NCI-H2196 (cell line): ENCODE results near the gene HTD2.
A peak's percentile ranks its signal among the peaks of the same experiment; 100 is the strongest.
"Not testable (repeated sequence)": the region's sequence is repeated elsewhere in the genome, so short reads cannot be mapped to it uniquely, and the experiment has no call there.

Experiments used
- DNase-seq: peaks from one replicate; lab custom pipeline; 2025; ENCODE audit not compliant: unreplicated experiment; lab: John Stamatoyannopoulos, UW

HTD2 gene

DNA sequence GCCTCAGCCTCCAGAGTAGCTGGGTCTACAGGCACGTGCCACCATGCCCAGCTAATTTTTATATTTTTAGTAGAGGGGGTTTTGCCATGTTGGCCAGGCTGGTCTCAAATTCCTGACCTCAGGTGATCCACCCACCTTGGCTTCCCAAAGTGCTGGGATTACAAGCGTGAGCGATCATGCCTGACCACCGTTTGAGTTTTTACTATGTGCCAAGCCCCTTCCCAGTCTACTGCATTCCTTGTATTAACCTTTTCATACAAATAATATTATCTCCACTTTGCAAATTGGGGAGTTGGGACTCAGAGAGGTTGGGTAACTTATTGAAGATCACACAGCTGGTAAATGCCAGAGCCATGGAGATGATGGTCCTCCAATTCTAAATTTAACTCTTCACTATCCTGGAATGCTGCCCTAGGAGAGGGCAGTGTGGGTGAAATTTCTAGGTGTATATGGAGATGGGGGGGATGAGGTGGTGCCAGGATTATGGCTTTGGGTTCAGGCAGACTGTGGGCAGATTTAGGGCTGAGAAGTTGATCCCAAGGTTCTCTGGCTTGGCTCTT lies 25.4 kb downstream of the HTD2 start:
- DNase-seq = no peak

DNA sequence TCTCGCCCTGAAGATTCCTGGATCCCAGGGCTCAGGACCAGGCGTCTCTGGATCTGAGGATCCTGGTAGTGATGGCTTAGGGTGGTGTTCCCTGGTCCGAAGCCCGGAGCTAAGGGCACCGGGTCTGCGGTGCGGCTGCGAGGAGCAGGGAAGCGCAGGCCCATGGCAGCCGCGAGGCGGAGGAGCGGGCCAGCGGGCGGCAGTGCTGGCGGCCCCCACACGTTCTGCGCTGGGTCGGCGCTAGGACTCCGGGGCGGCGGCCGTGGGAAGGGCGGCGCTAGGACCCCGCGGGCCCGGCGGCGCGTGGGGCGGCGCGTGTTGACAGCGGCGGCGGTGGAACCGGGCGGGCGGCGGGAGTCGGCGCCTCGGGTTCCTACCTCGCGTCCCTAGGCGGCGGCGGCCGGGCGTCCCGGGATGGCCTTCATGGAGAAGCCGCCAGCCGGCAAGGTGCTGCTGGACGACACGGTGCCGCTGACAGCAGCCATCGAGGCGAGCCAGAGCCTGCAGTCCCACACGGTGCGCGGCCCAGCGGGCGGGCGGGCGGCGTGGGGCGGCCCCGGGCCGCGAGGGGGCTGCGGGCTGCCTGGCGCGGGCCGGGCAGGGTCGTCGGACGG lies 26.4 kb downstream of the HTD2 start, which contains the start of gene PXK:
Gene PXK, plus strand, starts transcription at position 318 of the 614 bp plus-strand sequence. Its CDS starts 97 bp downstream, at position 415.
- DNase-seq = peak; percentile 39

DNA sequence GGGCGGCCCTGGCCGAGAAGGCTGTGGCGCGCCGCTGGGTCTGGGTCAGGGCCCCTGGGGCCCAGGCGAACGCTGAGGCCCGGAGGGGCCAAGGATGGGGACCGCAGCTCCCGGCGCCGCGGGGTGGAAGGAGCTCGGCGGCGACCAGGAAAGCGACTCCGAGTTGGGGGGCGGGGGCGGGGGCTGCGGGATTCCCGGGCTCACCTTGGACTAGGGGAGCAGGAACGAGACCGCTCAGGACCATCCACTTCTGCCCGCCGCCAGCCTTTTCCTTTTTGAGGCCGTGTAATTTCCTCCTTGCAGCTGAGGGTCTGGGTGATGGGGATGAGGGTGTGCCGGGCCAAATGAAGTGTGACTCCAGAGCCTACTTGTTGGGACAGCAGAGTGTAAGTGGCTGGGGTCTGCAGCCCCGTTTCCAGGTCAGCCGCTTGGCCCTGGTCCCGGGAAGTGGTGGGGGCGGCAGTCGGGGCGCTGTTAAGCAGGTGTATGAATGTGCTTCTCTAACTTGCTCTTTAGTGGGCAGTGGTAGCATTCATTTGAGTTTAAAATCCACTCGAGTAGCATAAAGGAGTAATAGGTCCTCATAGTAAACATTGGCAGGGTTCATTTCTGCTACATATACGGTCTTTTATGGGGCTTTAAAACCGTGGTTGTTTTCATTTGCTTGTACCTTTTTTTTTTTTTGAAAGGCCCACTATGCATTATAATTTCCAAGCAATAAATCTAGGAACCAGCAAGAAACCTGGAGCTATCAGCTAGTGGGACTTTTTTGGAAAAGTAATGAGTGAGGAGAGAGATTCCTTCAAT lies 27.1 kb downstream of the HTD2 start:
- DNase-seq = no peak

DNA sequence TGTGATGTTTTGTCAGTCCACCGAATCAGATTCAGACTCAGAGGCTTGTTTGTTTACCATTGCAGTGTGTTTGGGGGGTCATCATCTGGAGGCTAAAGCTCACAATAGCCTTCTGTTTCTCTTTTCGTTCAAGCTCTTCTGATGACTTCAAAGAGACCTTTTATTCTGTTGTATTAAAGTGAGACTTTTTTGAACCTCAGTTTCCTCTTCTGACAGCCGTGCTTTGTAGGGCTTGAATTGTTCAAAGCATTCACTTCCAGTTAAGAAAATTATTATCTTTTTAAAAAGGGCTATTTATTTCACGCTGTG lies 27.6 kb downstream of the HTD2 start:
- DNase-seq = no peak

DNA sequence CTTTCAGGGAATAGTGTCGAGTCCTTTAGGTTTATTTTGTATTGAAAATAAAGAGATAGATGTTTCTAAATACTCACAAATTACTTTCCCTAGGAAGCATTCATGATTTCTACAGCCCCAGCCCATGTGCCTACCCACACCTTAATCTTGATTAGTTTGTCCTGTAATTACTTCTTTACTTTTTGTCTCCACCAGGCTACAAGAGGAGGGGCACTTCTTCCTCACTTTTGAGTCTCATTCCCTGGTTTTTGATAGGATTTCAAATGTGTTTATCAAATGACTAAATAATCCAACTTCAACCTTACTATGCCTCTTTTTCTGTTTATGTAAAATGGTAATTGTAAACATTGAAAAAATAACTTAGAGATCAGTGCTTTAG lies 28.2 kb downstream of the HTD2 start:
- DNase-seq = no peak

DNA sequence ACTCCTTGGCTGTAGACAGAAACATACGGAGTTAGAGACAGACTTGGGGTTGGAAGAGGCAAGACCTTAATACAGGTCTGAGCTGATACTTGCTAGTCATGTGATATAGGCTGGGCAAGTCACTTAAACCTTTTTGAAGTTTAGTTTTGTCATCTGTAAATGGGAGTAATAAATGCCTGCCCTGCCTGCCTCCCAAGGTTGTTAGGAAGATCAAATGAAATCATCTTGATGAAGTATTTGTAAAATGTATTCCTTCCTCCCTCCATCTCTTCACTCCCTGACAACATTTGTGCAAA lies 29.3 kb downstream of the HTD2 start:
- DNase-seq = no peak

DNA sequence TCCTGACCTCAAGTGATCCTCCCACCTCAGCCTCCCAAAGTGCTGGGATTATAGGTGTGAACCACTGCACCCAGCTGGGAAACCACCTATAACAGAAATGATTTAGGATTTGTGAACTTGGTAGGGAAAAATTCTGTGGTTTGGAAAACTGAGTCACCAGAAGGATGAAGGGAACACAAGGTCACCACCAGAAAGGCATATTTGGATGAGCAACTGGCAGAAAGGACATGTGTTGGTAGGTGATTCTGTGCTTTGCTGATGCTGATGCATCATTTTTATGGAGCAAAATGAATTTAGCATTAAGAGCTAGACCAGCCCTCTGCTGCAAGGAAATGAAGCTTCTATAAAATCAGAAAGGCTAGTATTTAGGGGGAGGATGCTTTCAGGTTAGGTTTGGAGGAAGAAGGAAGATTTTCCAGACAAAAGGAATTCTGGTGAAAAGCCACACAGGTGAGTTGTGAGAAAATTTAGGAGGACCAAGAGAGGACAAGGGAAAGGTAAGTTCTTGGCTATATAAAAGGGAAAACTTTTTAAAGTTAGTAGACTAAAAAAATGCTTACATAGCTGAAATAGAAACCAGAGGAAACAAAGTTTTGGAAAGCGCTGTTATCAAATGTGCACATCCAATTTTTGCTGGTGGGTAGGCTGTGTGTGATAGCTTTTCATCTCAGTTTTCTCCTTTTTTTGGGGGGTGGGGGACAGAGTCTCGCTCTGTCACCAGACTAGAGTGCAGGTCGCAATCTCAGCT lies 30.0 kb downstream of the HTD2 start:
- no peak for DNase-seq

DNA sequence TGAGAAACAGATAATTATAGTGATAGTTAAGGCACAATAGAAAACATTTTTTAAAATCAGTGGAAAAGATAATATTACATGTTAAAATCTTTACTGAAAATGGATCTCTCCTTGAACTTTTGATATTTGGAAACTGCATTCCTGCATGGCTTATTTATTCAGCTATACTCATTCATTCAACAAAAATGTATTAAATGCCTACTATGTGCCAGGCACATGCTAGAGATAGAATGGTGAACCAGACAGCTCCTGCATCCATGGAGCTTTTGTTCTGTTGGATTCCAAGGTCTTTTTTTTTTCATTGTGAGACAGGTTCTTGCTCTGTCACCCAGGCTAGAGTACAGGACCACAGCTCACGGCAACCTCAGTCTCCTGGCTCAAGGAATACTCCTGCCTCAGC lies 30.9 kb downstream of the HTD2 start:
- no peak for DNase-seq

DNA sequence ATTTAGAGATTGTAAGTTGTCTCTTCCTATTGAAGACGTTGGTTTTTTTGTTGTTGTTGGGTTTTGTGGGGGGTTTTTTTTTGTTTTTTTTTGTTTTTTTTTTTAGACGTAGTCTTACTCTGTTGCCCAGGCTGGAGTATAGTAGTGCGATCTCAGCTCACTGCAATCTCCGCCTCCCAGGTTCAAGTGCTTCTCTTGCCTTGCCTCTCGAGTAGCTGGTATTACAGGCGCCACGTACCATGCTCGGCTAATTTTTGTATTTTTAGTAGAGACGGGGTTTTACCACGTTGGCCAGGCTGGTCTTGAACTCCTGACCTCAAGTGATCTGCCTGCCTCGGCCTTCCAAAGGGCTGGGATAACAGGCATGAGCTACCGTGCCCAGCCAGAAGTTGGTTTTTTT lies 32.8 kb downstream of the HTD2 start:
- DNase-seq = not testable (repeated sequence)

DNA sequence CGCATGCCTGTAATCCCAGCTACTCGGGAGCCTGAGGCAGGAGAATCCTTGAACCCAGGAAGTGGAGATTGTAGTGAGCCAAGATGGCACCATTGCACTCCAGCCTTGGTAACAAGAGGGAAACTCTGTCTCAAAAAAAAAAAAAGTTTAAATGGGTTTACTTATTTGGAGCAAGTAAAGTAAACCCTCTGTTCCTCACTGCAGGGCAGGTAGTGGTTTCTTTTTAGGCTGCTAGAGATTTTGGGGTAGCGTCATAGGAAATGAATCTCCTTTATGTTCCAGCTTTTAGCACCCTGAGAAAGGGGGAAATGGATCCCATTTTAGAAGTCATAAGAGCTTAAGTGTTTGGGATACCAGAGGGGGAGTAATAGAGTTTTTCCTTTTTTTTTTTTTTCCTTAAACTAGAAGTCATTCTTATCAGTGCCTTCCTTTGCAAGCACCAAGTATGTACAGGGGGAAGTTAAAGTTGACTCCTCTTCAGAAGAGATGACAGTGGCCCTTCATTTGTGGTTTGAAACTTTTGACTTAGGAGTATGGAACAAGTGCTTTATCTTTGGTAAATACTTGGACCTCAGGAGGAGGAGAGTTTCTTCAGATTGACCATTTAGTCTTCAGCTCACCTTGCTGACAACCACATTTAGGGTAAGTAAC lies 34.4 kb downstream of the HTD2 start:
- DNase-seq = no peak

DNA sequence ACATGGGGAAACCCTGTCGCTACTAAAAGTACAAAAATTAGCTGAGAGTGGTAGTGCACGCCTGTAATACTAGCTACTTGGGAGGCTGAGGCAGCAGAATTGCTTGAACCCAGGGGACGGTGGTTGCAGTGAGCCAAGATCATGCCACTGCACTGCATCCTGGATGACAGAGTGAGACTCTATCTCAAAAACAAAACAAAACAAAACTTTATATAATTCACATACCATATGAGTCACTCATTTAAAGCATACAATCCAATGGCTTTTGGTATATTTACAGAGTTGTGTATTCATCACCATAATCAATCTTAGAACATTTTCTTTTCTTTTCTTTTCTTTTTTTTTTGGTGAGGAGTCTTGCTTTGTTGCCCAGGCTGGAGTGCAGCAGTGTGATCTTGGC lies 35.1 kb downstream of the HTD2 start:
- no peak for DNase-seq

DNA sequence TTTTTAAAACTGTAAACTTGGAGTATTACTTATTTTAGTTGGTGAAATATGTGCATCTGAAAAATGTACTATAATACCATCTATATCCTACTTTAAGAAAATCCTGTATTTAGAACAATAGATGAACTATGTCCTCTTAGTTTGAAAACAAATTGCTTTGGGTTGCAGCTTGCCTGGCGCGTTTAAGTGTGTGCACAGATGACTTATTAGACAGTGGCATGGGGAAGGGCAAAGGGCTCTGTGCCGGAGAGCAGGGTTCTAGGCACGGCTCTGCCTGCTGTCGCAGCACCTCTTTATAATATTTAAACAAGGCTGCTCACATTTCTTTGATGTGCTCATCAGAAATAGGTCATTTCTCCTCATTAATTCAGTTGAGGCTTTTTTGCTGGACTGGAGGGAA lies 36.4 kb downstream of the HTD2 start:
- no peak for DNase-seq

DNA sequence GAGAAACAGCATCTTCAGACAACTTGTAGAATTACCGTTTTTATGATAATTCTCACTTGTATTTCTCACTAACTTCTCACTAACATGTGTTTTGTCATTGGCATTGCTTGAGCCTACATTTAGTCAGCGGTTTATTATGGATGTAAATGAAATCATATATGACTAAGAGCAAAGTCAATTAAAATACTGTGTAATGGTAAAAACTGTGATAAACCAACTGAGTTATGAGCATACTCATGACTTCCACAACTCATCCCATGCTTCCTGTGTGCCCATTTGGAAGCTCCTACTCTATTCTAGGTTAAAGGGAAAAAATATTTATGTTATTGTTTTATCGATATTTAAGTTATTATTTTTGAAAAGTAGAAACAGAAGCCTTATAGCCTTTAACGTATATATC lies 39.1 kb downstream of the HTD2 start:
- no peak for DNase-seq

DNA sequence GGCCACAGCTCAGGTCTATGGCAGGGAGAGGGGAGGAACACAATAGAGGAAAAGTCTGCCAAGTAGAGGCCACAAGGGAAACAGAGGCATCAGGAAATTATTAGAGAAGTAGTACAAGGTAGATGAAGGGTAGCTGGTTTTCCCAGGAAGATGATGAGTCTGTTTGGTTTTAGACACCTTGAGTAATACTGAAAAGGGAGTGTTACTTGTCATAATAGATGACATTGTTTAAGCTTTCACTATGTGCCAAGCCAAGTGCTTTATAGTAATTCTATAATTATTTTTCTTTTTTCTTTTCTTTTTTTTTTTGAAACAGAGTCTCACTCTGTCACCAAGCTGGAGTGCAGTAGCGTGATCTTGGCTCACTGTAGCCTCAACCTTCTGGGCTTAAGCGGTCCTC lies 40.0 kb downstream of the HTD2 start:
- no peak for DNase-seq

DNA sequence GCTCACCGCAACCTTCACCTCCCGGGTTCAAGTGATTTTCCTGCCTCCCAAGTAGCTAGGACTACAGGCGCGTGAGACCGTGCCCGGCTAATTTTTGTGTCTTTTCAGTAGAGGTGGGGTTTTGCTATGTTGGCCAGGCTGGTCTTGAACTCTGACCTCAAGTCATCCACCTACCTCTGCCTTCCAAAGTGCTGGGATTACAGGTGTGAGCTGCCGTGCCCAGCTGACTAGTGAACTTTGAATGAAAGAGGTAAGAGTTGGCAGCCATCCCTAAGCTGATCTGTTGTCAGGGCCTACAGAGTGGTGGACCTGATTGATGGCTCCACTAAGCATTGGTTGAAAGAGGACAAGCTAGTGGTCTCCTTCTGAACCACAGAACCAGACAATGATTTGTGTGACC lies 41.7 kb downstream of the HTD2 start:
- DNase-seq = no peak

DNA sequence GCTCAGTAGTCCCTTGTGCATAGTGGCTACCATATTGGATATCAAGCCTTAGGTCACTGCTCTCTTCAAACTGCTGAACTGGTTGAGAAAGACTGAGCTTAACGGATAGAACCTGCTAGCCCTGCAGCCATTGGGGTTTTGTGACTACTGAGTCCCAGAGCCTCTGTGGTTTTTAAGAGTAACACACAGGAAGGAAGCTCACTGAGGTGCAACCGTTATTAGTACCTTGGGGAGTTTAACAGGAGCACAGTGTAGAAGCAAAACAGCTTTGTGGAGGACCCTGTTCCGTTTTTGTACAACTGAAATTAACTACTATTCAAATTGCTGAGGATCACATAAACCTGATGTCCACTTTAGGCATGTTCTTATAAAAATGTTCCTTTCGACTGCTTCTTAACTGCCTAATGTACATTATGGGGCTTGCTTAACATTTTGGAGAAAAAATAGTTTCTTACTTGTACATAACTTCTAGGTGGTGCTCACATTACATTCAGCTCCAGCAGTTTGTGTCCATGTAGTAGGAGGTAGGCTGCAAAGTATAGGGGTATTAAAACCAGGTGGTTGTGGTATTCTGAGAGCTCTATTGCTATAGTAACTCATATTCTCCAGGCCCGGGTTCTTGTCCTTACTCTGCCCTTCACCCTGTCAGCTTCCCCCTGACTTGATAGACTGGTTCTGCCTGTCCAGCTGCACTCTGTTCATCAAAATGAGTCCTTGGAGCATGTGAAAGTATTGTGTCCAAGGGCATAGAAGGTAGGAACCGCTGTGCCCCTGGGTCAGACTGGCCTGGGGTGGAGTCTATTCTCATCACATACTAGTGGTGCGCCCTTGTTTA lies 43.7 kb downstream of the HTD2 start:
- no peak for DNase-seq

DNA sequence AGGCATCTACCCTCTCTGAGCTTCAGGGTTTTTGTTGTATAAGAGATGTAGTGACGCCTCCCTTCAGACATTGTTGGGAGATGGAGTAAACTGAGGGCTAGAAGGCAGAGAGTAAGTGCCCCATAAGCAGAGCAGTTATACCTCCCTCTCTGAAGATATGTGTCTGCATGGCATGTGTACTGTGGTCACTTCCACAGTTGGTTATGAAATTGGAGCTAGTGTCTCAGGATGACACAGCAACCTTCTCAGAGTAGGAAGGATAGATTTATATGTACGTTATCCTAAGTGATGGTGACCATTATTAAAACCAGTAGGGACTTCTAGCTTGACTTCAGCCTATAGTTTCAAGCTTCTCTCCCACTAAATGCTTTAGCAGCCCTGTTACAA lies 44.3 kb downstream of the HTD2 start:
- no peak for DNase-seq

DNA sequence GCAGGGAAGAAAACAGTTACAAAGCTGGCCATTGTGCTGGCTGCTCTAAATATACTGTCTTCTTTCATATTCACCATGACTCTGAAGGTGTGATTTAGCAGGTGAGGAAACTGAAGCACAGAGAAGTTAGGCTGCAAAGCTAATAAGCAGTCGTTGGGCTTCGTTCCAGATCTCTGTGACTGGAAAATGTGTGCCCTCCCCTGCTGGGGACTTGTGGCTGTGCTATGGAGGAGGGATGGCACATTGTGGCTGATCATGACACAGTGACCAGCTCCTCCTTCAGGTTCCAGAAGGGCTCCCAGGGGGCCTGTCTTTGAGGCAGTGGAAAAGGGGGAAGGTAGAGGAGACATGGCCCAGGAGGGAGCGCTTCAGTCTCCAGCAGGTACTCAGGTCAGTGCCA lies 45.6 kb downstream of the HTD2 start:
- no peak for DNase-seq

DNA sequence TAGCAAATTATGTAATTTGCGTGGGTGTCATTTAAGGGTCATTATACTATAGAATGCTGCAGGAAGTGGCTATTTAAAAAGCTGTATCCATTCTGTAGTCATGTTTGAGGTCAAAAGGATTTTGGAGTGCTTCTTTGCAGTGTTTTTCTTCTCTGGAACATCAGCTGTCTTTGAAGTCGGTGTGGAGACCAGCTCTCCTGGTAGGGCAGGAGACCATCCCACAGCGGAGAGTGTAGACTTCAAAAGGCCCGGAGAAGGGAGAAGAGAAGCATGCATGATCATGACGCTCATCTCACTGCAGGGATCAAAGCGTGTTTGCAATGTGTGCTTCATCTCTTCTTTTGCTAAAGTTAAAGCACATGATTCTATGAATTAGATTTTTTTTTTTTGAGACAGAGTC lies 46.3 kb downstream of the HTD2 start:
- no peak for DNase-seq

DNA sequence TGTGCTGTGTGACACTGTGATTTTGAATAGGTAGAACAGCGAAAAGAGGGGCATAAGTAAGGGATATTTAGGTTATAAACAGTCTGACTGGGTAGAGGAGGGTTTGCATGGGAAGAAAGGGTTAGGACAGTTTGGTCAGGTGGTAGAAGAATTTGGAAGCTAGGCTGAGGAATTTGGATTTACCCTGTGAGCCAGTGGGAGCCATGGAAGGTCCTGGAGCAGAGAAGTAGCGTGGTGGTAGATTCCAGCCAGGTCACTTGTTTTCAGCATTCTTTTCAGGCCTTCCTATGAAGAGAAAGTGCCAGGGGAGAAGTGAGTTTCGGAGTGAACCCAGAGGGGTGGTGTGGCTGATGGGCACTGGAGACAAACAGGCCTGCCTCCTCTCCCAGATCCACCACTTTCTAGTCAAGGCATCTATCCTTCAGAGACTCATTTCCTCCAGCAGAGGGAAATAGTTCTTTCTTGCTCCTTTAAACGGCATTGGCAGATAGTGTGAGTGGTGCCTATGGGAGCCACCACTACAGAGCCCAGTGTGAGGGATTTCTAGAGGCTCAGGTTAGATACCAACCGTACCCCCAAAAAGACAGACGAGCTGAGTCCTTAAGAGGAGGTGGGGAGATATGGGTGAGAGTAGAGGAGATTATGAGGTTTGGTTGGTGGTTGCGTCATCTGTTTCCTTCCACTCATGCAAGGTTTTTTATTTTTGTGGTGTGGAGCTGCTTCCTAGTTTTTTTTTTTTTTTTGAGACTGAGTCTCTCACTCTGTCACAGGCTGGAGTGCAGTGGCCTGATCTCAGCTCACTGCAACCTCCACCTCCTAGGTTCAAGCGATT lies 47.6 kb downstream of the HTD2 start:
- no peak for DNase-seq
